Activated naive CD4-positive, alpha-beta T cell treated with anti-CD3 and anti-CD28 coated beads, Interleukin-2, amount 50 U/mL, for 24 hours (primary cell): ENCODE data around the gene IL1RAPL1.

Source experiments
- H3K27ac Mint-ChIP-seq: one replicate; pipeline ENCODE4 v1.8.0; 2021; ENCODE audit warnings: mild to moderate bottlenecking, mixed read lengths
- H3K27me3 Mint-ChIP-seq: one replicate; pipeline ENCODE4 v1.8.0; 2021; ENCODE audit warnings: mixed read lengths
- H3K36me3 Mint-ChIP-seq: one replicate; pipeline ENCODE4 v1.8.0; 2021; ENCODE audit warnings: mixed read lengths
- H3K4me1 Mint-ChIP-seq: one replicate; pipeline ENCODE4 v1.8.0; 2021; ENCODE audit warnings: mixed read lengths
- H3K4me3 Mint-ChIP-seq: one replicate; pipeline ENCODE4 v1.8.0; 2021; ENCODE audit warnings: mild to moderate bottlenecking, mixed read lengths
- H3K9me3 Mint-ChIP-seq: one replicate; pipeline ENCODE4 v1.8.0; 2021; ENCODE audit warnings: mixed read lengths

IL1RAPL1 gene

DNA sequence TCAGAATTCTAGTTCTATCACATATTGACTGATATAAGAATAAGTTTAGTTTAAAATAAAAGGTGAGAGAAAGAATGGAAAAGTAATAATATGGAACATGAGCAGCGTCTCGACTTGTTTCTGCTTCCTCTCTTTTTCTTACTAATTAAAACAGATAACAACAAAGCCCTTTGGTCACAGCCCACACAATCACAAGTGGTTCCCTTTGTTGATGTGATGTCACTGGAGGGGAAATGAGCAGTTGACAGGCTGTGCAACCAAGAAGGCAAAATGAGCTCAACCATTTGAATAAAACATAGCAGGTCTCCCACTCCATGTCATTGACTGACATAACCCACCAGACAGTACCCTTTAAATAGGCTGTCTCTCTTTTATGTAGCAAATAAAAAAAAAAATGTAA, 1285.6 kb downstream of the IL1RAPL1 start:
- Mint-ChIP-seq H3K36me3 (no peaks in the 10 kb centered on the region), H3K4me3 (no peak overlapping the region), H3K4me1 (no peaks in the 10 kb centered on the region), H3K27me3 (no peaks in the 10 kb centered on the region), H3K27ac (no peak overlapping the region), H3K9me3 (no peaks in the 10 kb centered on the region)

- Mint-ChIP-seq H3K27ac (no peak overlapping the region), H3K36me3 (no peaks in the 10 kb centered on the region), H3K4me1 (no peaks in the 10 kb centered on the region), H3K4me3 (no peak overlapping the region), H3K9me3 (no peaks in the 10 kb centered on the region), H3K27me3 (no peaks in the 10 kb centered on the region)
Measured at GRCh38 chrX:29876733-29877132, 1289.5 kb downstream of the IL1RAPL1 start.

DNA sequence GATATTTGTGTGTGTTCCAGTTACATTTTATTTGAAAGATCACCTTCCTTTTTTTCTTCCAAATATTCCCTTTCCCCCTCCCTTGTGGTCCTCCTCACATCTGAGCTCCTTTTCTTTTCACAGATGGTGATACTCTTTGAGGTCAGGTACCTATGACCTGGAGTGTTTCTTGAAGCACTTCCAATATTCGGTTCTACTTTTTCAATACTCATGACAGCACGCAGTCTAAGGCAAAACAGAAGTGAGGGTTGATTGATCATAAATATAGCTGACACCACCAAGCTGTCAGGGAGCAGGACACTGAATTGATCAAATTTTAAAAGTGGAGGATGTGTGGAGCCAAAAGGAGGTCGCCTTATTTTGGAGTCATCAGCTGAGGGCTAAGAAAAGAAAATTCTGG, 1293.7 kb downstream of the IL1RAPL1 start:
- H3K4me1 Mint-ChIP-seq: no peaks in the 10 kb centered on the region
- no peaks in the 10 kb centered on the region for H3K9me3 Mint-ChIP-seq
- H3K4me3 Mint-ChIP-seq: no peak overlapping the region
- no peaks in the 10 kb centered on the region for H3K36me3 Mint-ChIP-seq
- H3K27me3 Mint-ChIP-seq: no peaks in the 10 kb centered on the region
- H3K27ac Mint-ChIP-seq: no peak overlapping the region

GRCh38 chrX:29890004-29890403, 1302.8 kb downstream of the IL1RAPL1 start:
- Mint-ChIP-seq H3K36me3 (no peaks in the 10 kb centered on the region), H3K4me3 (no peak overlapping the region), H3K27me3 (no peaks in the 10 kb centered on the region), H3K27ac (no peak overlapping the region), H3K9me3 (no peaks in the 10 kb centered on the region), H3K4me1 (no peaks in the 10 kb centered on the region)

DNA sequence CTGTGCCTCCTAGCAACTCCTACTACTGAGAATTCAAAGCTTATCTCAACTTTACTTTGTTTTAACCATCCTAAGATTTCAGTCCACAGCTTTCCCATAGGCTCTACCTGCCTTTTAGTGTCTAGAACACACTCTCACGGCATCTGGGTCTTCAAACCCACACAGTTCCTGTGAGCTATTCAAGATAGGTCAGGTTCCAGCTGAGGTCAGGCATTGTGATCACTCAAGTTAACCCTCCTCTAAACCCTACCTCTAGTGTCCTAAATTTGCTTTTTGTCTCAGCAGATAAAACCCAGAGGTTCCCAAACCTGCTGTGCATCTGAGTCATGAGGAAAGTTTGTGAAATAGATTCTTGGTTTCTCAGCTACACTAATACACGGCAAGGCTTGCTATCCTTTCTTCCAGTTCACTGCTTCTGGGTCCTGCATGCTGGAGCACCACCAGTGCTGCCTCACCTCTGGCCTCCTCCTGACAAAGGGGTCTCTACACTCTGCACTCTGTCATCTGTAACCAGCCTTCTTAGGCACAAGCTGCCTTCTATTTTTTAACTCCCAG, 1303.5 kb downstream of the IL1RAPL1 start:
- no peak overlapping the region for H3K4me3 Mint-ChIP-seq
- H3K4me1 Mint-ChIP-seq: no peaks in the 10 kb centered on the region
- no peaks in the 10 kb centered on the region for H3K36me3 Mint-ChIP-seq
- no peak overlapping the region for H3K27ac Mint-ChIP-seq
- no peaks in the 10 kb centered on the region for H3K9me3 Mint-ChIP-seq
- H3K27me3 Mint-ChIP-seq: no peaks in the 10 kb centered on the region

- Mint-ChIP-seq H3K36me3 (no peaks in the 10 kb centered on the region), H3K4me3 (no peak overlapping the region), H3K27ac (no peak overlapping the region), H3K9me3 (no peaks in the 10 kb centered on the region), H3K27me3 (no peaks in the 10 kb centered on the region), H3K4me1 (no peaks in the 10 kb centered on the region)
Measured at GRCh38 chrX:29902004-29902403, 1314.8 kb downstream of the IL1RAPL1 start.

- H3K36me3 Mint-ChIP-seq: no peaks in the 10 kb centered on the region
- H3K9me3 Mint-ChIP-seq: no peaks in the 10 kb centered on the region
- H3K27ac Mint-ChIP-seq: no peak overlapping the region
- no peaks in the 10 kb centered on the region for H3K27me3 Mint-ChIP-seq
- H3K4me1 Mint-ChIP-seq: no peaks in the 10 kb centered on the region
- no peak overlapping the region for H3K4me3 Mint-ChIP-seq
Measured at GRCh38 chrX:29903360-29903759, 1316.1 kb downstream of the IL1RAPL1 start.

DNA sequence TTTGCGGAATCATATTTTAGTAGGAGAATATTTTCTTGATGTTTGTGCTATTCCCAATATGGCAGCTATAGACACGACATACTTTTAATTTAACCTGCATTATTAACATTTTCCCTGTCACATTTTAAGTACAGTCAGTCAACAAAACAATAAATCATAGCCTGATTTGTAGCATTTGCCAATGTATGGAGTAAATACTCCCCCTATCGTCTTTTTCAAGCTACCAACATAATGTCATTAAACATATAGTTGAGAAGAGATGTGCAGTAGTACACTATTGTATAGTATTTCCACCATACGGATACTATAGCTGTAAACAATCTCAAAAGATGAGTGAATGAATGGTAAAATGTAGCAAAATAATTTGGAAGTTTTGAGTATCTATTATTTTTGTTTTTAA, 1324.4 kb downstream of the IL1RAPL1 start:
- H3K9me3 Mint-ChIP-seq: no peaks in the 10 kb centered on the region
- no peaks in the 10 kb centered on the region for H3K36me3 Mint-ChIP-seq
- no peaks in the 10 kb centered on the region for H3K4me1 Mint-ChIP-seq
- H3K4me3 Mint-ChIP-seq: no peak overlapping the region
- no peak overlapping the region for H3K27ac Mint-ChIP-seq
- no peaks in the 10 kb centered on the region for H3K27me3 Mint-ChIP-seq

GRCh38 chrX:29913647-29914046, 1326.4 kb downstream of the IL1RAPL1 start:
- Mint-ChIP-seq H3K4me1 (no peaks in the 10 kb centered on the region), H3K36me3 (no peaks in the 10 kb centered on the region), H3K27ac (no peak overlapping the region), H3K4me3 (no peak overlapping the region), H3K9me3 (no peaks in the 10 kb centered on the region), H3K27me3 (no peaks in the 10 kb centered on the region)

GRCh38 chrX:29922607-29923006, 1335.4 kb downstream of the IL1RAPL1 start:
- H3K4me1 Mint-ChIP-seq: no peaks in the 10 kb centered on the region
- H3K27me3 Mint-ChIP-seq: no peaks in the 10 kb centered on the region
- no peaks in the 10 kb centered on the region for H3K9me3 Mint-ChIP-seq

GRCh38 chrX:29926056-29926455, 1338.8 kb downstream of the IL1RAPL1 start:
- no peaks in the 10 kb centered on the region for H3K27me3 Mint-ChIP-seq
- no peaks in the 10 kb centered on the region for H3K36me3 Mint-ChIP-seq
- H3K27ac Mint-ChIP-seq: no peak overlapping the region
- H3K4me1 Mint-ChIP-seq: no peaks in the 10 kb centered on the region
- H3K4me3 Mint-ChIP-seq: no peak overlapping the region
- H3K9me3 Mint-ChIP-seq: no peaks in the 10 kb centered on the region

More at GRCh38 chrX:29922607-29923006, 1335.4 kb downstream of the IL1RAPL1 start:
- H3K4me3 Mint-ChIP-seq: no peak overlapping the region
- H3K36me3 Mint-ChIP-seq: no peaks in the 10 kb centered on the region
- H3K27ac Mint-ChIP-seq: no peak overlapping the region

GRCh38 chrX:29926659-29927058, 1339.4 kb downstream of the IL1RAPL1 start:
- Mint-ChIP-seq H3K4me1 (no peaks in the 10 kb centered on the region), H3K36me3 (no peaks in the 10 kb centered on the region), H3K27ac (no peak overlapping the region)

DNA sequence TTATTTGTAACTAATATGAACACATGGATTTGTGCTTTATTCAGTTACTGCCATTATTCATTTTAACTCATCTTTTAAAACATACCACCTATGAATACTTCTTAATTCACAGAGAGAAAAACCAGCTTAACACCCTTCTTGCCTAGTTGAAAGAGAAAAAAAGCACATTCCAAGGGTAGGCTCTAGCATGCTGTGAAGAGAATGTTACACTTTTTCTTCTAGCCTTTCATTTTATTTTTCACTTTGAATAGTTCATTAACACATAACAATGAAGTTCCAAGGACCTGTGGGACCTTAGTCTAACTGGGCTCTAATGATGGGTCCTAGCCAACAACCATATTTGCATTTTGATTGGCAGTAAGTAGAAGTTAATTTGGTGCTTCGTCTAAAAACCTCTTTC, 1348.2 kb downstream of the IL1RAPL1 start:
- H3K4me1 Mint-ChIP-seq: no peaks in the 10 kb centered on the region
- no peak overlapping the region for H3K4me3 Mint-ChIP-seq
- no peaks in the 10 kb centered on the region for H3K9me3 Mint-ChIP-seq
- no peak overlapping the region for H3K27ac Mint-ChIP-seq
- no peaks in the 10 kb centered on the region for H3K27me3 Mint-ChIP-seq
- no peaks in the 10 kb centered on the region for H3K36me3 Mint-ChIP-seq

More at GRCh38 chrX:29926659-29927058, 1339.4 kb downstream of the IL1RAPL1 start:
- Mint-ChIP-seq H3K9me3 (no peaks in the 10 kb centered on the region), H3K27me3 (no peaks in the 10 kb centered on the region), H3K4me3 (no peak overlapping the region)

GRCh38 chrX:29940750-29941149, 1353.5 kb downstream of the IL1RAPL1 start:
- no peak overlapping the region for H3K4me3 Mint-ChIP-seq
- H3K4me1 Mint-ChIP-seq: no peaks in the 10 kb centered on the region
- H3K9me3 Mint-ChIP-seq: no peaks in the 10 kb centered on the region
- no peaks in the 10 kb centered on the region for H3K36me3 Mint-ChIP-seq
- no peaks in the 10 kb centered on the region for H3K27me3 Mint-ChIP-seq
- H3K27ac Mint-ChIP-seq: no peak overlapping the region

DNA sequence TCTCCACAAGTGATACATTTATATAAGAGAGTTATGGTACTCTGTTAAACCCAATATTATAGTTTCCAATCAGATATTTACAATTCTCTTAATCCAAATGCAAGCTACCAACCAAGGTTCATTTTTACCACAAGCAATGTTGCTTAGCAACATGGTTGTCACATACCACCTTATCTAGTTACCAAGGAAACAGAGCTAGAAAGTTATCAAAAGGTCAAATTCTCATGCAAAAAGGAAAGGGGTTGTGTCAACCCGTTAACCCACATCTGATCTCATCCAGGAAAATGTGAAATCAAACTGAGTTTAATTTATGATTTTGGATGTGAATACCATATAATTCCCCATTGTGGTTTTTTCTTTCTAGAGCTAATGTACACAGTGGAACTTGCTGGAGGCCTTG, 1354.0 kb downstream of the IL1RAPL1 start:
- no peak overlapping the region for H3K4me3 Mint-ChIP-seq
- no peak overlapping the region for H3K27ac Mint-ChIP-seq
- H3K4me1 Mint-ChIP-seq: no peaks in the 10 kb centered on the region
- H3K27me3 Mint-ChIP-seq: no peaks in the 10 kb centered on the region
- no peaks in the 10 kb centered on the region for H3K36me3 Mint-ChIP-seq
- H3K9me3 Mint-ChIP-seq: no peaks in the 10 kb centered on the region

- Mint-ChIP-seq H3K4me3 (no peak overlapping the region), H3K4me1 (no peaks in the 10 kb centered on the region), H3K36me3 (no peaks in the 10 kb centered on the region), H3K9me3 (no peaks in the 10 kb centered on the region), H3K27me3 (no peaks in the 10 kb centered on the region), H3K27ac (no peak overlapping the region)
Measured at GRCh38 chrX:29947225-29947624, 1360.0 kb downstream of the IL1RAPL1 start.

DNA sequence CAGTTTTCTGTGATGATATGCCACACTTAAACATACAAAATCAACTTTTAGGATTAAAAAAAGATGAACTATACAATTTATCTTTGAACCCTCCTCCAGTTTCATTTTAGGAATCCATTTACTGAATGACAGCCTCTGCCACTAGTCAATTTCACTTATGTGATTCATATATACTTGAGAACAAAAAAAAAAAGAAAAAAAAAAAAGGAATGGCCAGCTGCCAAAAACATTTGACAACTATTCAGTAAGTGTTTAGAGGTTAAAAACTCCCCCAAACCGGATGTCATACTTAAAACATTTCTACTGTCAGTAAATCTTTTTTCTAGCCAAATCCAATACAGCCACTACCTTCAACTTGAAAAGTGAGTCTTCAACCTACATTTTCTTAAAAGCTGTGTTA, 1361.4 kb downstream of the IL1RAPL1 start:
- H3K9me3 Mint-ChIP-seq: no peaks in the 10 kb centered on the region
- H3K27me3 Mint-ChIP-seq: no peaks in the 10 kb centered on the region
- H3K4me3 Mint-ChIP-seq: no peak overlapping the region
- H3K36me3 Mint-ChIP-seq: no peaks in the 10 kb centered on the region
- H3K4me1 Mint-ChIP-seq: no peaks in the 10 kb centered on the region
- H3K27ac Mint-ChIP-seq: no peak overlapping the region
